ENCODE results near the gene B4GALT6.

Gene B4GALT6

DNA sequence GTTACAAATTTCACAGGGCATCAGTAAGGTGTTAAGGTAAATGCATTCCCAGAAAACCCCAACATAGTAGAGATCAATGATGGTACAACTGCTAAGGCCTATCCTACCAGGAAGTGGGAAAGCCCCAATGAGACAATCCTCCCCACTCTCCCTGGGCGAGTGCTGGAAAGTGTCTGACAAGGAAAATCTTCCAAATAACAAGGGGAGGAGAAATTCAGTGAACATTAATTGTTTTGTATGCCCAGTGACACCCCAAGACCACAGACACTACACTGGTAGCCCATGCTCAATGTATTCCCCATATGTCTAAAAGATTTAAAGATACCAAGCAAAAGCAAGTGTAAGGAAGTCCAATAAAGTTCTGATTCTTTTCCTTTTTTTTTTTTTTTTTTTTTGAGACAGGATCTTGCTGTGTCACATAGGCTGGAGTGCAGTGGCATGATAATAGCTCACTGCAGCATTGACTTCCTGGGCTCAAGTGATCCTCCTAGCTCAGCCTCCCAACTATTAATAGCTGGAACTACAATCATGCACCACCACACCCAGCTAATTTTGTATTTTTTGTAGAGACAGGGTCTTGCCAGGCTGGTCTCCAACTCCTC is 24.7 kb downstream of the B4GALT6 start:
- DNase-seq (ENCODE audit: low read depth in 2 of 2): no peak

DNA sequence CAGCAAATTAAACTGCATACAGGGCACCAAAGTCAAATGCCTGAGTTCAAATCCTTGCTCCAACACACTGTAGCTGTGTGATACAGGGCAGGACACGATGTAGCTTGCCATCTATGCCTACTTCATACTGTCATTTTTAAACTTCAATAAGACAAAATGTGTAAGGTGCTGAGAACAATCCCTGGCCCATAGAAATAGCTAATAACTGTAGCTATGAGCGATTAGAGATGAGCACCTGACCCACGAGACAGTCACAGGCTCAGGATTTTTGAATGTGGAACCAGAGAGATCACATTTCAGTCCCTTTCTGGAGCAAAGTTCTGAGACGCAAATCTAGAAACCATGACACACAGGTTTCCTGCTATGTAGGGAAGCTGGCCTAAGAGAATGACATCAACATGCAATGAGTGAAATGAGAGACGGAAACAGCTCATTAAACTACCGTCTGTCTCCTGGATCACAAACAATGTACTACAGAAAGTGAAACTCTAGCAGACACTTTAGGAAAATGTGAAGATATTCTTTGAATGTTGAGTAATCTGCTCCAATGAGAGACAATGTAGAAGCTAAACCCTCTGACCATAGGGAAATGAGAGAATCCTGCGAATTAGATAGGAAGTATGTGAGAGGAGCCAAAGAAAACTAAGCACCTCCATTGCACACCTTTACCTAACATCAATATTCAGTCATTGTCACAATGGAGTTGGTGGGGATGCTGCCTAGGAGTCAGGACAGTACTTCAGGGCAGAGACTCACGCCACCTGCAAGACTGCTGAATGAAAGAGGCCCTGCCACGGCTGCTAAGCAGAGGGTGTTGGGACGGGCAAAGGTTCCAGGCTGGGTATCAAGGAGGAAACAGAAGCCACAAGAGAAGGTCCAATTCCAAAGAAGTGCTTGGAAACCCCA is 25.5 kb downstream of the B4GALT6 start:
- no peak for DNase-seq (ENCODE audit: low read depth in 2 of 2)

DNA sequence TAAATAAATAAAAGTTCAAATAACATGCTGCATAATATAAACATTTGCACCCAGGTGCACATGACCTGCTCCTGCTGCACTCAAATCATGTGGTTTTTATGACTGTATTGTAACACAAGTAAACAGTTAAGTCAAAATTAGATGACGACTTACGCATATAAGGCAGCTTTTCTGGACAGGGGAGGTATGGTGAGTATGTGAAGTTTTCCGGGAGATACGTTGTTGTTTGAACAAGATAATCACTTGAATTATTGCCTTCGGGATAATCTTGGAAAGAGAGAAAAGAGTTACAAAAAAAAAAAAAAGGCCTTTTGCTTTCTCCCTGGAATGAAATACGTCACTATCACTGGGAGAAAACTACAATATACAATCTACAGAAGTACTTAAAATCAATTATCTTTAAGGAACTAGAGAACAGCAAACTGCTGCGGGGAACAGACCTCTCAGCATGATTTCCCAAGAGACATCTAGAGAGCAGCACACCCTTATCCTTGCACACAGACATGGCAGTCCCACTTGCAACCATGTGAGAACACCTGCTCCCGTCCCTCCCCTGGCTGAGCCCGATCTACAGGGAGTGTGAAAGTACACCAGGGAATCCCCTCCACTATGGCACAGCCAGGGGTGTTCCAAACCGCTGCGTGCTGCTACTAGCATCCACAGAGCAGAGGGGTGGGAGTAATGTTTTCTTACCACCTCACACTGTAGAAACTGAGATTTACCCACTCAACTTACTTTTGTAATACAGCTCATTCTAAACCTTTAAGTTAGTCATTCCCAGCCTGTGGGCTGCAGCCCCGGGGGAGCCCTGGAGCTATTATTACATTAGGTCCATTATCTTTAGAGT is 26.3 kb downstream of the B4GALT6 start:
- no peak for DNase-seq (ENCODE audit: low read depth in 2 of 2)

- DNase-seq (ENCODE audit: low read depth in 2 of 2): no peak
Measured at GRCh38 chr18:31656754-31657153, 27.6 kb downstream of the B4GALT6 start.

- no peak for DNase-seq (ENCODE audit: low read depth in 2 of 2)
Measured at GRCh38 chr18:31655354-31655753, 29.0 kb downstream of the B4GALT6 start.

DNA sequence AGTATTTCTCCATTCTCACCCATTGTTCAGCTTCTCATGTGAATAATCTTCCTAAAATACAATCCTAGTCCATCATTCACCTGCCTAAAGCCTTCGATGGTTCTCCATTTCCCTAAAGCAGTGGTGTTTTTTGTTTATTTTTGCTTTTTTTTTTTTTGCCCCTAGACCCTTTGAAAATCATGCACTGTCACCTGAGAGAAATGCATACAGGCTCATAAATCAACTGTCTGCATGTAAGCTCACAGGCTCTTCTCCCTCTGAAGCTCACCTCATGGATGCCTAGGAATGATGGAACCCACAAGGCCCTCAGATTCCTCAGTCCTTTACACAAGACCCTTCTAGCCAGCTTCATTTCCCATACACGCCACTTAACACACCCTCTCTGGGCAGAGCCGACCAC is 31.5 kb downstream of the B4GALT6 start:
- DNase-seq (ENCODE audit: low read depth in 2 of 2): no peak

DNA sequence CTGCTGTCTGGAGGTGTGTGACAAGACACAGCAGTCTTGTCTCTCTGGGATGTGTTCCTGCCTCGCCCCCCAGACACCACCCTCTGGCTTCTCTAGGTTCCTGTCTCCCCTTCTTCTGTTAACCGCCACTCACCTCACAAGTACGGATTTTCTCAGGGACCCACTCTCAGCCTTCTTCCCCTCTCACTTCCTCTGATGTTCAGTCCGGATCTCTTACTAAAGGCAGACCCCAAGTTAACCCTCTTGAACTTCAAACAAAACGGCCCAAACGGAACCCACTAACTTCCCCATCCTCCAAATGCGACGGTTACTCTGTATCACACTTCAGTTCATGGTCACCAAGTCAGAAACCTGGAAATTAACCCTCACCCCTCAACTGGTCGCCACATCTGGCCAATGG is 32.0 kb downstream of the B4GALT6 start:
- no peak for DNase-seq (ENCODE audit: low read depth in 2 of 2)

DNA sequence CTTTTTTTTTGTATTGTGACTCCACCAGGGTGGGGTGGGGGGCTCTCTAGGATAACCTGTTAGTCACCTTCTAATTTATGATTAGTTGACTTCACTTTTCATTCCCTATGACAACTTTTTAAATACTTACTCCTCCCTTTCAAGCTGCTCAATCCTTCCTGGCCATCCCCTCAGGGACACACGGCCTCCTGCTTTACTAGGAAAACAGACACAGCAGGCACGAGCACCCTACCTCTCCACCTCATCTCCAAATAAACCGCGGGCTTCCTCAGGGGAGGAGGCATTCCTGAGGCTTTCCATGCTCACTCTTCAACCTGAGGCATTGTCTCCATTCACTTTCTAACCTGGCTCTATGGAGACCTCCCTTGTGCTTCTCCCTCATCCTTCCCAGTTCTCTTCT is 33.0 kb downstream of the B4GALT6 start:
- DNase-seq (ENCODE audit: low read depth in 2 of 2): no peak

DNA sequence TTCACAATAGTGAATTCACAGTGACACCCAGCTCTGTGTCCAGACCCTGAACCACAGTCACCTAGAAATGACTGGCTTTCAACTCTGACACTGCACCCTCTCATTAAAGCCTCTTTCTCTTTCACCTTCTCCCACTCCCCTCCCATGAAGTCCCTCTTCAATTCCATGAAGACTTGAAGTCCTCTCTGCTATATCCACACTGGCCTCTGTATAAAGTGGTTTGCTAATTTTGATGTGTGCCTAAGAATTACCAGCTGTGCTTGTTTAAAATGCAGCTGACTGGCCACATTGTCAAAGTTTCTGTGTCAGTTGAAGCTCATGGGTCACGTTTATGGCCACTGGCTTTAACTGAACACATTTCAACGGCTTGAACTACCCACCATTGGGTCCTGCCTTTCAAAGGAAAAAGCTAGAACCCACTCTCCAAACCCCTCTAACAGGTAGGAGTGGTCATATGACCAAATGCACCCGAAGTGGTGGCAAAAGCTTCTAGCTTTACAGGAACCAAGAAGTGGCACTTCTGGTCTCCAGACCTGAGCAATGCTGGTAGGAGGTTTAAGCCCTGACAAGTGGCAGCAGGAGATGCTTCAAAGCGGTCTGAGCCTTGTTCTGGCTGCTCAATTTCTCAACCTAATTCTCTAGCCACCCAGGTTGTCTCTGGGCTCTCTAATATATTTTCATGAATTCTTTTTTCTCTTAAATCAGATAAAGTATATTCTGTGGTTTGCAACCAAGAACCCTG is 34.2 kb downstream of the B4GALT6 start:
- no peak for DNase-seq (ENCODE audit: low read depth in 2 of 2)

DNA sequence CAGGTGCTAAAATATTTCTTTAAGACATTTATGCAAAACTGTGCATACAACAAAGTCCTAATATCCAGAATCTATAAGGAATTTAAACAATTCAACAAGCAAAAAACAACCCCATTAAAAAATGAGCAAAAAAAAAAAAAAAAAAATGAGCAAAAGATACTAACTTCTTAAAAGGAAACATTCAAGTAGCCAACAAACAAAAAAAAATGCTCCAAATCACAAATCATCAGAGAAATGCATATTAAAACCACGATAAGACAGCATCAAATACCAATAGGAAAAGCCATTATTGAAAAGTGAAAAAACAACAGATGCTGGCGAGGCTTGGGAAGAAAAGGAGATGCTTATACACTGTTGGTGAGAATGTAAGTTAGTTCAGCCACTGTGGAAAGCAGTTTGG is 34.9 kb downstream of the B4GALT6 start:
- no peak for DNase-seq (ENCODE audit: low read depth in 2 of 2)

DNA sequence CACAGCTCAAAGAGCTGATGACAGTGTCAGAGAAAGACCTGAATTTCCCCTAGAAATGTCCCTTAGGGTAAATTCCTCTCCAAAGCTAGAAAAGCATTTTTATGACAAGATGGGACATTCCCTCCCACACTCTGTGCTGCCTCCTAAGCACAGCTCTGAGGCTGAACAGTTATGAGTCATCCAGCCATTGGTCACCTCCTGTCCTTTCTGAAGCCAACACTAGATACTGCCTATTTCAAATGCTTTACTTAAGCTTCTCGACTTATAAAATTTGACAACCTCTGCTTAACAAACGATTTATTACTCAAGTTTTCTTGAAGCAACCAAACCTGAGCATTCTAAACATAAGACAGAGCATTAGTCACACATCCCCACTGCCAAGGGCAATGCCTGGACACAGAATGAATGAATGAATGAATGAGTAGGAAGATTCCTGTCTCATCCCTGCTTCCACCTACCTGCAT is 35.4 kb downstream of the B4GALT6 start:
- DNase-seq (ENCODE audit: low read depth in 2 of 2): no peak

DNA sequence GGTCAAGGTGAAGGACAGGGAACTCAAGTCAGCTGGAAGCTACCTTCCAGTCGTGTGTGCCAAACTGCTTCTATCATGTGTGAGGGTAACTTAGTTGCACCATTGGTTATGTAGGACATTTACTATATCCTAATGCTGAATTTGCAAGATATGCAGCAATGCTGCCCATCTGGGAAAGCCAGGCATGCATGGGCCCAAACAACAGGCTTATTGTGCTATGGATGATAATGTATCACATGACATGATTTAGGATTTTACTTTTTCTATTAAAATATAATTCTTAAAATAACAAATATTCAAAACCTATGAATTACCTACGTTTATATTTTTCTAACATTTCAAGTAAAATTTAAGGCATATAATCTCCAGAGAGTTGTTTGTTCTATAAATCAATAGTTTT is 35.9 kb downstream of the B4GALT6 start:
- DNase-seq (ENCODE audit: low read depth in 2 of 2): no peak

- no peak for DNase-seq (ENCODE audit: low read depth in 2 of 2)
Measured at GRCh38 chr18:31647127-31647753, 37.1 kb downstream of the B4GALT6 start.

DNA sequence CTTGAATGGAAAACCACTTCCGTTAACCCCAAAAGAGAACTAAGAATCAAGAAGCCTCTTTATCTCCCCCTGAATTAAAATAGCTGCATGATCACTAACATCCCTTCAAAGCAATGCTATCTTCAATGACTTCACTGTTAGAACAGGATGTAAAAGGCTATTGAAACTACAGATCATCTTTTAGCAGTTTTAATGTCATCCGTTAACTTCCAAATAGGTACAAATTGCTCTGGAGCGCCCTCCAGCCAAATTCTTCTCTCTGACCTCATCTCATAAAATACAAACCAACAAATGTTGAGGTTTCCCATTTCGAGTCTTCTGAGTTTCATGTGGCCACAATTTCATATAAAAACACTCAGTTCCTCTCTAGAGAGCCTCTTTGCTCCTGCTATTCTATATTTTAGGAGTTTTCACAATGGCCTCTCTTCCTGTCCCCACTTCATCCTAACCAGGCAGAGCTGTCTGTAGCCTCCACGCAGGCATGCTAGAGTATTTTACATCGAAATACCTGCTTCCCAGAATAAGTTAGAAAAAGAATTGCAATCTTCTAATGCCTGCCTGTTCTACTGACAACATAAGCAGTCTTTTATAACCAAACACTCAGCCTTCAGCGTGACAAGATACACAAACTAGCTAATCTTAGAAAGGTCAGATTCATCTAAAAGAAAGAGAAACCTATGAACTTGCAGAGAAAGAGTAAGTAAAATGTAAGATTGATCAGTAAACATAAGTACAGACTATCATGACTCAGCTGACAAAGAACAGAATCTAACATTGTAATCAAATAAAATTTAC is 37.9 kb downstream of the B4GALT6 start:
- DNase-seq (ENCODE audit: low read depth in 2 of 2): no peak

DNA sequence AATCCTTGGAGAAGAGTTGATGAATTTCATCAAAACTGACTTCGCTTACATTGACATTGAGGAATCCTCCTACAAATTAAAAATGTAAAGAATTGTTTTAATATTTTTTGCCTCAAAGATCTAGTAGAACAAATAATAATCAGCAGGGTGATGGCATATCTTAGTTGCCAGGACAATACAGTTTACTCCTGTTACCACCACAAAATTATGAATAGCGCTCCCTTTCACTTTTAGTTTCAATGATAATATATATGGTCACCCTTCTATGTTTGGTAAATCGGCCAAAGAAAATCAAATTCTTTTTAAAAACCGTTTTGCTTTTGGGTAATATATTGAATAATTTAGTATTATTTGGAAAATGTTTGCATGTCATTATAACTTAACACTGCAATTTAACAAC is 39.0 kb downstream of the B4GALT6 start:
- DNase-seq (ENCODE audit: low read depth in 2 of 2): no peak

DNA sequence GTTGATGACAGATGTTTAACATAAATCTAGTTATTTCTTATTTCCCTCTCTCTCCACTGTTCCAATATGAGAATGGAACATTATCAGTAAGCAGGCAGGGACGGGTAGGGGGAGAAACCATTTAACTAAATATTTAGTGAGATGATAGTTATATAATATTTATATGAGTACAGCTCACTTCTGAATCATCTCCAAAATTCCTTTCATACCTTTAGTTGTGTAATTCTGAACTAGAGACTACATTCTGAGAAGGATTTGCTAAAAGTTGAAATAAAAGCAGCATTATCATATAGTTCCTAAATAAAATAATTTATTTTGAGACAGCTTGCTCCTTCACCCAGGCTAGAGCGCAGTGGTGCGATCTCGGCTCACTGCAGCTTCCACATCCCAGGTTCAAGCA is 41.4 kb downstream of the B4GALT6 start:
- no peak for DNase-seq (ENCODE audit: low read depth in 2 of 2)

DNA sequence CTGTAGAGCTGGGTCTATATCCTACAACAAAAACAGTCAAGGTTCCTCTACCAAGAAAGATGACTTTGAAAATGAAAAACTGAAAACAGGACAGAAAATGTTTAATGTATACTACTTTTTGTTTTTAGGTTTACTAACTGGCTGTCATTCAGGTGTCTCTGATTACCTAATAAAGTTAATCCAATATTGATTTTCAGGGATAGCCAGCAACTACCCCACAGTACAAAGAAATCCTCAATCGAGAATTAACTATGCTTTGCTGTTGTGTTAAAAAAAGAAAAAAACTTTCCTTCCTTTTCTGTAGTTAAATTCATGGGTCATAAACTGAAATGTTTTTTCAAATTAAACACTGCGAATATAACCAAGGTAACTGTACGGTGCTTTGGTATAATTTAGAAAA is 46.9 kb downstream of the B4GALT6 start:
- DNase-seq (ENCODE audit: low read depth in 2 of 2): no peak

GRCh38 chr18:31636387-31636786 is 48.0 kb downstream of the B4GALT6 start:
- DNase-seq (ENCODE audit: low read depth in 2 of 2): no peak

GRCh38 chr18:31634331-31634713 is 50.1 kb downstream of the B4GALT6 start:
- DNase-seq (ENCODE audit: low read depth in 2 of 2): no peak
